Vagina (tissue), 2 donors: Measurements from ENCODE around the gene MRPL50. TPM values are rescaled to one million over a fixed set of nuclear protein-coding genes. Genes with fewer than 3 reads are reported as not detected.

ENCODE experiments used
- DNase-seq, 2 donors: peaks; one replicate each; pipeline ENCODE4 v3.0.0-alpha.2; 2017; ENCODE audit errors: extremely low spot score in 2 of 2
- H3K27ac ChIP-seq: fragments of 200-600 bp; sonication (generic); one replicate; pipeline ENCODE4 v1.5.1; 2019
- H3K27me3 ChIP-seq: fragments of 200-600 bp; sonication (generic); one replicate; pipeline ENCODE4 v1.5.1; 2019
- H3K36me3 ChIP-seq, 2 donors: fragments of 200-600 bp; sonication (generic); one replicate each; pipeline ENCODE4 v1.5.1; 2017 to 2019
- H3K4me1 ChIP-seq: fragments of 200-600 bp; sonication (generic); one replicate; pipeline ENCODE4 v1.5.1; 2019
- H3K4me3 ChIP-seq, 2 donors: fragments of 200-600 bp; sonication (generic); 1 replicate in 1 of 2; 2 replicates in 1 of 2; pipeline ENCODE4 v1.5.1; 2016 to 2019
- H3K9me3 ChIP-seq: fragments of 200-600 bp; sonication (generic); one replicate; pipeline ENCODE4 v1.5.1; 2019
- CTCF ChIP-seq, 3 experiments: fragments of 450-650 bp in 2 of 3; fragments of 200-600 bp in 1 of 3; sonication (generic) in 1 of 3; IDR thresholded peaks; one replicate each; pipeline ENCODE4 v1.5.1; 2017 to 2019; ENCODE audit warnings: antibody characterized with exemption in 3 of 3, mild to moderate bottlenecking in 2 of 3, moderate library complexity in 2 of 3
- POLR2A ChIP-seq, 2 donors: fragments of 450-650 bp; IDR thresholded peaks; one replicate each; pipeline ENCODE4 v1.6.1; 2017; ENCODE audit warnings: antibody characterized with exemption in 2 of 2, mild to moderate bottlenecking in 2 of 2, moderate library complexity in 2 of 2
- POLR2AphosphoS5 ChIP-seq, 2 donors: sonication (generic); formaldehyde crosslinking; IDR thresholded peaks; one replicate each; pipeline ENCODE4 v1.9.0; 2017; ENCODE audit warnings: antibody characterized with exemption in 2 of 2, mild to moderate bottlenecking in 2 of 2, low read depth in 1 of 2; ENCODE audit not compliant: insufficient read depth in 1 of 2
- intact Hi-C: fragments of 100-400 bp; cut with DNase I; formaldehyde crosslinking; loops from one replicate; pipeline ENCODE4 v1.15.1; 2023
- total RNA-seq: library from RNA; depleted of rRNA; stranded (reverse); fragments of >200 nt; gene quantifications from one replicate; pipeline ENCODE4 v1.2.3, GENCODE V29; 2016

The MRPL50 gene
- total RNA-seq, 1 donor from 2014 or later = 8.8 TPM

- no peaks in the 10 kb centered on the region for H3K9me3 ChIP-seq
- H3K27me3 ChIP-seq = no peaks in the 10 kb centered on the region
- H3K27ac ChIP-seq = no peak overlapping the region
- no peak for TF ChIP-seq POLR2A (IDR thresholded peaks at IDR 0.05)
- TF ChIP-seq CTCF (IDR thresholded peaks at IDR 0.05) = no peak
- TF ChIP-seq POLR2AphosphoS5 (IDR thresholded peaks at IDR 0.05; ENCODE audit: insufficient read depth in 1 of 2, low read depth in 1 of 2) = no peak
- no peak overlapping the region for H3K4me3 ChIP-seq
- H3K4me1 ChIP-seq = no peaks in the 10 kb centered on the region
- no peaks in the 10 kb centered on the region for H3K36me3 ChIP-seq
- no peak for DNase-seq
- intact Hi-C loops = loop anchor here (10.0 kb wide), 1 partner anchor 923 kb away; no protein-coding TSS in a partner anchor
These were observed 31.1 kb downstream of the MRPL50 start for GRCh38 chr9:101367323-101367722.

GRCh38 chr9:101366038-101366756, 32.2 kb downstream of the MRPL50 start:
- Histone ChIP-seq H3K27me3 (no peaks in the 10 kb centered on the region), H3K9me3 (no peaks in the 10 kb centered on the region), H3K4me3 (no peak overlapping the region), H3K4me1 (no peaks in the 10 kb centered on the region), H3K36me3 (no peaks in the 10 kb centered on the region), H3K27ac (no peak overlapping the region)
- DNase-seq = no peak
- intact Hi-C loops = loop anchor here (10.0 kb wide), 1 partner anchor 921 kb away; no protein-coding TSS in a partner anchor
- no peak for TF ChIP-seq CTCF (IDR thresholded peaks at IDR 0.05)
- no peak for TF ChIP-seq POLR2A (IDR thresholded peaks at IDR 0.05)
- TF ChIP-seq POLR2AphosphoS5 (IDR thresholded peaks at IDR 0.05; ENCODE audit: insufficient read depth in 1 of 2, low read depth in 1 of 2) = no peak

- DNase-seq = no peak
- Histone ChIP-seq H3K27ac (no peak overlapping the region), H3K36me3 (no peaks in the 10 kb centered on the region), H3K4me3 (no peak overlapping the region), H3K4me1 (no peaks in the 10 kb centered on the region), H3K27me3 (no peaks in the 10 kb centered on the region), H3K9me3 (no peaks in the 10 kb centered on the region)
- TF ChIP-seq POLR2AphosphoS5 (IDR thresholded peaks at IDR 0.05; ENCODE audit: insufficient read depth in 1 of 2, low read depth in 1 of 2) = no peak
- TF ChIP-seq POLR2A (IDR thresholded peaks at IDR 0.05) = no peak
- TF ChIP-seq CTCF (IDR thresholded peaks at IDR 0.05) = no peak
- intact Hi-C loops = loop anchor here (10.0 kb wide), 1 partner anchor 920 kb away; no protein-coding TSS in a partner anchor
These were observed 33.2 kb downstream of the MRPL50 start for GRCh38 chr9:101365181-101365580.

GRCh38 chr9:101362450-101362849, 36.0 kb downstream of the MRPL50 start:
- no peaks in the 10 kb centered on the region for H3K27me3 ChIP-seq
- DNase-seq = no peak
- no peaks in the 10 kb centered on the region for H3K4me1 ChIP-seq
- H3K27ac ChIP-seq = no peak overlapping the region
- TF ChIP-seq POLR2A (IDR thresholded peaks at IDR 0.05) = no peak
- TF ChIP-seq POLR2AphosphoS5 (IDR thresholded peaks at IDR 0.05; ENCODE audit: insufficient read depth in 1 of 2, low read depth in 1 of 2) = no peak
- TF ChIP-seq CTCF (IDR thresholded peaks at IDR 0.05) = no peak
- H3K4me3 ChIP-seq = no peak overlapping the region
- no peaks in the 10 kb centered on the region for H3K9me3 ChIP-seq
- no peaks in the 10 kb centered on the region for H3K36me3 ChIP-seq
- intact Hi-C loops = loop anchor here (10.0 kb wide), 1 partner anchor 918 kb away; no protein-coding TSS in a partner anchor

- TF ChIP-seq CTCF (IDR thresholded peaks at IDR 0.05) (no peak), POLR2A (IDR thresholded peaks at IDR 0.05) (no peak), POLR2AphosphoS5 (IDR thresholded peaks at IDR 0.05; ENCODE audit: insufficient read depth in 1 of 2, low read depth in 1 of 2) (no peak)
- no peaks in the 10 kb centered on the region for H3K9me3 ChIP-seq
- H3K36me3 ChIP-seq = no peaks in the 10 kb centered on the region
- no peaks in the 10 kb centered on the region for H3K27me3 ChIP-seq
- no peak for DNase-seq
- intact Hi-C loops = loop anchor here (10.0 kb wide), 1 partner anchor 916 kb away; no protein-coding TSS in a partner anchor
- H3K27ac ChIP-seq = no peak overlapping the region
- no peaks in the 10 kb centered on the region for H3K4me1 ChIP-seq
- H3K4me3 ChIP-seq = no peak overlapping the region
These were observed 37.8 kb downstream of the MRPL50 start for GRCh38 chr9:101360647-101361046.
